ENCODE data around the gene S100A1.

DNA sequence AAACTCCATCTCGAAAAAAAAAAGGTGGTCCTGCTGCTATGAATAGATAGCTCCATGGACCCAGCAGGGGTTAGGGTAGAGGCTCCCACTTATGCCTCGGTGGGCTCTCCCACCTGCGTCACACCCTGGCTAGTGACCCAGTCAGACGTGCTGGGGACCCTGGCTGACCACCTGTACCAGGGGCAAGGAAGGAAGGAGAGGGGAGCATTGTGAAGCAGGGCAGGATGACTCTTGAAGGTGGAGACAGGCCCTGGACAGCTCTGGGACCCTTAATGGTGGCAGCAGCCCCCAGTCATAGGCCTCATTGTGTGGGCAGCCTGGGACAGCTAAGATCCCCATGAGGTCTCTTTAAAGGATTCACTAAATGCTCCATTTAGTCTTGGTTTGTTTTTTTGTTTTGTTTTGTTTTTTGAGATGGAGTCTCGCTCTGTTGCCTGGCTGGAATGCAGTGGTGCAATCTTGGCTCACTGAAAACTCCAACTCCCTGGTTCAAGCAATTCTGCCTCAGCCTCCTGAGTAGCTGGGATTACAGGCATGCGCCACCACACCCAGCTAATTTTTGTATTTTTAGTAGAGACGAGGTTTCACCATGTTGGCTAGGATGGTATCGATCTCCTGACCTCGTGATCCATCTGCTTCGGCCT is 19.9 kb downstream of the S100A1 start:
- no peak for TF ChIP-seq ZNF384 (IDR thresholded peaks at IDR 0.05)
- TF ChIP-seq FOXK2 (IDR thresholded peaks at IDR 0.05): no peak
- no peak for TF ChIP-seq ARNT (IDR thresholded peaks at IDR 0.05)
- TF ChIP-seq BHLHE40 (IDR thresholded peaks at IDR 0.05; ENCODE audit: borderline replicate concordance): no peak
- TF ChIP-seq FOXM1 (IDR thresholded peaks at IDR 0.05; ENCODE audit: borderline replicate concordance): no peak

All from HEK293T (cell line).